ENCODE measurements around the gene CUX1.

CUX1 gene

GRCh38 chr7:101960323-101960722, 142.9 kb downstream of the CUX1 start:
- TF ChIP-seq CTCF (IDR thresholded peaks at IDR 0.05; ENCODE audit: low read depth, low read length) = no peak

GRCh38 chr7:101960985-101961708, 143.7 kb downstream of the CUX1 start:
- no peak for TF ChIP-seq CTCF (IDR thresholded peaks at IDR 0.05; ENCODE audit: low read depth, low read length)
- DNase-seq (ENCODE audit: low read depth in 2 of 2) = no peak
- no peak overlapping the region for H3K4me3 ChIP-seq (replicated peaks in 1 of 2; ENCODE audit: low read depth in 2 of 2, low read length in 2 of 2)

More at GRCh38 chr7:101960323-101960722, 142.9 kb downstream of the CUX1 start:
- H3K4me3 ChIP-seq (replicated peaks in 1 of 2; ENCODE audit: low read depth in 2 of 2, low read length in 2 of 2) = no peak overlapping the region
- DNase-seq (ENCODE audit: low read depth in 2 of 2) = no peak

- TF ChIP-seq CTCF (IDR thresholded peaks at IDR 0.05; ENCODE audit: low read depth, low read length) = no peak
- no peak overlapping the region for H3K4me3 ChIP-seq (replicated peaks in 1 of 2; ENCODE audit: low read depth in 2 of 2, low read length in 2 of 2)
- no peak for DNase-seq (ENCODE audit: low read depth in 2 of 2)
Measured at GRCh38 chr7:101961811-101962210, 144.4 kb downstream of the CUX1 start.

- TF ChIP-seq CTCF (IDR thresholded peaks at IDR 0.05; ENCODE audit: low read depth, low read length) = no peak
- H3K4me3 ChIP-seq (replicated peaks in 1 of 2; ENCODE audit: low read depth in 2 of 2, low read length in 2 of 2) = no peak overlapping the region
- no peak for DNase-seq (ENCODE audit: low read depth in 2 of 2)
Measured at GRCh38 chr7:101963693-101964092, 146.3 kb downstream of the CUX1 start.

GRCh38 chr7:101964680-101965452, 147.4 kb downstream of the CUX1 start:
- no peak for TF ChIP-seq CTCF (IDR thresholded peaks at IDR 0.05; ENCODE audit: low read depth, low read length)
- no peak overlapping the region for H3K4me3 ChIP-seq (replicated peaks in 1 of 2; ENCODE audit: low read depth in 2 of 2, low read length in 2 of 2)
- DNase-seq (ENCODE audit: low read depth in 2 of 2) = no peak

- no peak for TF ChIP-seq CTCF (IDR thresholded peaks at IDR 0.05; ENCODE audit: low read depth, low read length)
- DNase-seq (ENCODE audit: low read depth in 2 of 2) = no peak
- no peak overlapping the region for H3K4me3 ChIP-seq (replicated peaks in 1 of 2; ENCODE audit: low read depth in 2 of 2, low read length in 2 of 2)
Measured at GRCh38 chr7:101968720-101969466, 151.5 kb downstream of the CUX1 start.

Data from cardiac fibroblast (primary cell).